Endothelial cell of umbilical vein (primary cell): ENCODE results near the gene LHFPL2. TPM values are rescaled to one million over a fixed set of nuclear protein-coding genes. Genes with fewer than 3 reads are reported as not detected.
A peak's percentile ranks its signal among the peaks of the same experiment; 100 is the strongest.

ENCODE experiments used
- BruUV-seq: library from RNA; stranded (reverse); fragments of 400-500 nt; replicated peaks from 2 replicates; lab custom pipeline; 2021; lab: Mats Ljungman, UMichigan
- CTCF ChIA-PET: fragments of 300-600, 350-600 bp; sonication (Branson Sonifier 250); formaldehyde crosslinking; loops from one replicate; lab custom pipeline; 2021; ENCODE audit warnings: antibody characterized with exemption, inconsistent platforms; lab: Charles Lee
- POLR2A ChIA-PET: fragments of 300-600, 350-600 bp; sonication (Branson Sonifier 250); formaldehyde crosslinking; loops from one replicate; lab custom pipeline; 2021; ENCODE audit warnings: antibody characterized with exemption, inconsistent platforms; lab: Charles Lee
- DNase-seq: peaks from one replicate; pipeline ENCODE4 v3.0.0-alpha.2; 2011; ENCODE audit warnings: low read depth, low spot score
- FAIRE-seq: peaks from 2 replicates; lab custom pipeline; 2011; peaks lifted over from hg19 to GRCh38; lab: Jason Lieb, UNC
- H2AFZ ChIP-seq: 2 replicates; pipeline ENCODE4 v1.6.0; 2012; ENCODE audit warnings: low read depth, low read length, control low read depth, inconsistent platforms
- H3K27ac ChIP-seq: 2 replicates; pipeline ENCODE4 v1.5.1; 2011; ENCODE audit warnings: low read depth, mild to moderate bottlenecking, control low read depth, low read length, moderate library complexity; ENCODE audit not compliant: insufficient read depth
- H3K27me3 ChIP-seq, 2 experiments: 2 replicates each; pipeline versions ENCODE4 v1.6.0 to v1.6.1; 2011; ENCODE audit warnings: low read length in 2 of 2, mixed read lengths in 1 of 2; ENCODE audit not compliant: control insufficient read depth in 2 of 2, insufficient read depth in 2 of 2
- H3K36me3 ChIP-seq, 2 experiments: 2 replicates in 1 of 2; 3 replicates in 1 of 2; pipeline ENCODE4 v1.5.1; 2011; ENCODE audit warnings: low read length in 2 of 2, mild to moderate bottlenecking in 1 of 2, moderate library complexity in 1 of 2; ENCODE audit not compliant: control insufficient read depth in 2 of 2, insufficient read depth in 2 of 2; ENCODE audit errors: extremely low read depth in 1 of 2
- H3K4me1 ChIP-seq: 3 replicates; pipeline ENCODE4 v1.5.1; 2011; ENCODE audit warnings: mild to moderate bottlenecking, low read length; ENCODE audit not compliant: control insufficient read depth, insufficient read depth; ENCODE audit errors: extremely low read depth
- H3K4me2 ChIP-seq: 2 replicates; pipeline ENCODE4 v1.6.1; 2011; ENCODE audit warnings: low read length, control low read depth, mixed read lengths; ENCODE audit not compliant: insufficient read depth
- H3K4me3 ChIP-seq, 3 experiments: fragments of 200-600 bp in 1 of 3; sonication (generic), shearing (Covaris generic) in 1 of 3; replicated peaks in 1 of 3; 2 replicates each; pipeline ENCODE4 v1.5.1; 2011 to 2016; ENCODE audit warnings: control low read depth in 3 of 3, low read length in 3 of 3, mild to moderate bottlenecking in 2 of 3, inconsistent platforms in 1 of 3, low read depth in 1 of 3, moderate library complexity in 1 of 3; ENCODE audit not compliant: insufficient read depth in 1 of 3
- H3K79me2 ChIP-seq: 2 replicates; pipeline ENCODE4 v1.6.0; 2012; ENCODE audit warnings: low read length, inconsistent platforms; ENCODE audit not compliant: control insufficient read depth, insufficient read depth
- H3K9ac ChIP-seq: replicated peaks from 2 replicates; pipeline ENCODE3; 2011; ENCODE audit warnings: low read length, control low read depth; ENCODE audit not compliant: insufficient read depth; ENCODE audit errors: extremely low read depth
- H3K9me1 ChIP-seq: replicated peaks from 3 replicates; pipeline ENCODE4 v1.6.0; 2011; ENCODE audit warnings: mild to moderate bottlenecking, low read length; ENCODE audit not compliant: control insufficient read depth, insufficient read depth; ENCODE audit errors: extremely low read depth
- H3K9me3 ChIP-seq: replicated peaks from 2 replicates; pipeline ENCODE4 v1.5.1; 2012; ENCODE audit warnings: low read length, inconsistent platforms; ENCODE audit not compliant: control insufficient read depth, insufficient read depth
- H4K20me1 ChIP-seq: replicated peaks from 2 replicates; pipeline ENCODE3; 2011; ENCODE audit warnings: mild to moderate bottlenecking, low read length; ENCODE audit not compliant: control insufficient read depth, insufficient read depth; ENCODE audit errors: extremely low read depth
- EZH2 ChIP-seq: IDR thresholded peaks from 2 replicates; pipeline ENCODE4 v1.6.1; 2012; ENCODE audit warnings: borderline replicate concordance, low read depth, mild to moderate bottlenecking, moderate library complexity, low read length, inconsistent platforms; ENCODE audit not compliant: severe bottlenecking
- FOS ChIP-seq: IDR thresholded peaks from 2 replicates; pipeline ENCODE4 v1.6.1; 2011; ENCODE audit warnings: mild to moderate bottlenecking, low read length, moderate library complexity, borderline replicate concordance; ENCODE audit not compliant: insufficient read depth
- GATA2 ChIP-seq: IDR thresholded peaks from 2 replicates; pipeline ENCODE4 v1.7.0; 2011; ENCODE audit warnings: low read depth, mild to moderate bottlenecking, moderate library complexity, mixed read lengths, low read length; ENCODE audit not compliant: insufficient read length, insufficient read depth
- JUN ChIP-seq: IDR thresholded peaks from 2 replicates; pipeline ENCODE4 v1.6.1; 2011; ENCODE audit warnings: borderline replicate concordance, low read depth; ENCODE audit not compliant: insufficient read length, insufficient read depth
- MYC ChIP-seq: IDR thresholded peaks from one replicate; pipeline ENCODE4 v1.6.1; 2011; ENCODE audit warnings: mild to moderate bottlenecking, low read depth, low read length
- POLR2A ChIP-seq: IDR thresholded peaks from 2 replicates; pipeline ENCODE4 v1.6.1; 2012; ENCODE audit warnings: low read depth, mild to moderate bottlenecking, control low read depth, low read length
- POLR2AphosphoS5 ChIP-seq: IDR thresholded peaks from 2 replicates; pipeline ENCODE4 v1.6.1; 2012; ENCODE audit warnings: low read depth, mild to moderate bottlenecking, control low read depth, low read length, moderate library complexity; ENCODE audit not compliant: insufficient read depth
- dilution Hi-C: fragments of 300-500 bp; cut with MboI; formaldehyde crosslinking; loops from one replicate; pipeline ENCODE4 v1.15.0; 2019; ENCODE audit warnings: low sequenced_read_pairs; ENCODE audit not compliant: extremely low pct_ligation_motif_present
- intact Hi-C: fragments of 100-400 bp; cut with micrococcal nuclease; formaldehyde crosslinking; loops from one replicate; pipeline ENCODE4 v1.10.0; 2022
- polyA plus RNA-seq, 4 experiments: library from polyadenylated mRNA; depleted of rRNA in 3 of 4; stranded (reverse) in 3 of 4; unstranded in 1 of 4; fragments of >200 nt; gene quantifications; 2 replicates each; pipeline versions ENCODE4 v1.2.1 to v1.2.3, GENCODE V29; 2011 to 2012; ENCODE audit warnings: missing spikeins in 1 of 4
- total RNA-seq: library from RNA; stranded (reverse); gene quantifications from 2 replicates; pipeline ENCODE4 v1.2.3, GENCODE V29; 2021
- TF ChIP-seq, protein P1 (sequence below): IDR thresholded peaks from 2 replicates; pipeline ENCODE4 v1.6.1; 2011; ENCODE audit not compliant: insufficient read depth, insufficient read length
- TF ChIP-seq, protein P2 (sequence below), 2 donors: IDR thresholded peaks; 1 replicate in 1 of 2; 2 replicates in 1 of 2; pipeline ENCODE4 v1.5.1; 2011; ENCODE audit warnings: low read length in 2 of 2, mild to moderate bottlenecking in 2 of 2, moderate library complexity in 2 of 2, control low read depth in 1 of 2, inconsistent platforms in 1 of 2, low read depth in 1 of 2; ENCODE audit not compliant: insufficient read depth in 1 of 2; ENCODE audit errors: extremely low read depth in 1 of 2

The LHFPL2 gene
- total and polyA plus RNA-seq, 2 donors (not counting 3 experiments of a cell fraction or from before 2014, with no cell fraction given), result 9.6 to 36.3 TPM

DNA sequence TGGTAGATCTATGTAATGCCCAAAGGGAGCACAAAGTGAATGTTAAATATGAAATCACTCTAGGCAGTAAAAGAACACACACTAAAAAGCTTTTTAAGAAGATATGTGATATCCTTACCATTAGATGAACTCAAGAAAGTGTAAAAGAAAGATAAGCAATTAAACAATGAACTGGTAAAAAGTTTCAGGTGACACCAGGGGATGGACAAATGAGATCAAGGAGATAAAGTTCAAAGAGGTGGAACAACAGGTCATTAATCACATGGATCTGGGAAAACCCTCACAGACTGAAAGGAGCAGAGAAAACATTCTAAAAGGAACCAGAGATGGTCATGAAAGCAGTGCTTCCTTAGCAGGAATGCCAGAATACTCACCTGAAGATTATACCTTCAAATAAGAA, 40.7 kb downstream of the LHFPL2 start:
- Histone ChIP-seq H3K9me1 (no peaks in the 10 kb centered on the region), H3K9ac (no peak overlapping the region), H3K79me2 (no peaks in the 10 kb centered on the region), H3K4me3 (no peak overlapping the region), H3K27ac (no peak overlapping the region), H3K36me3 (peaks cover 0 to 5% of the 10 kb centered on the region in 2 experiments), H3K4me2 (no peak overlapping the region), H3K27me3 (no peaks in the 10 kb centered on the region), H3K4me1 (no peaks in the 10 kb centered on the region), H3K9me3 (no peaks in the 10 kb centered on the region), H2AFZ (no peak overlapping the region), H4K20me1 (no peaks in the 10 kb centered on the region)
- no TSS peak for BruUV-seq
- ChIA-PET POLR2A (no interaction called here), CTCF (interaction anchor here (1.0 kb wide), 1 partner anchor 41 kb away, joined by 3 read pairs; no protein-coding TSS in a partner anchor)
- TF ChIP-seq, protein P1, sequence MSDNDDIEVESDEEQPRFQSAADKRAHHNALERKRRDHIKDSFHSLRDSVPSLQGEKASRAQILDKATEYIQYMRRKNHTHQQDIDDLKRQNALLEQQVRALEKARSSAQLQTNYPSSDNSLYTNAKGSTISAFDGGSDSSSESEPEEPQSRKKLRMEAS, result no peak
- TF ChIP-seq POLR2AphosphoS5 (no peak), GATA2 (no peak), MYC (no peak)
- intact Hi-C loops, result no loop called here
- FAIRE-seq (no peak), DNase-seq (no peak)
- dilution Hi-C loops, result no loop called here

- CTCF ChIA-PET, result interaction anchor here (1.2 kb wide), 1 partner anchor 10 kb away, joined by 3 read pairs; no protein-coding TSS in a partner anchor
- POLR2A ChIA-PET, result no interaction called here
- Histone ChIP-seq H3K36me3 (peaks cover 0 to 5% of the 10 kb centered on the region in 2 experiments), H3K9ac (no peak overlapping the region), H3K4me3 (no peak overlapping the region), H3K79me2 (no peaks in the 10 kb centered on the region), H2AFZ (no peak overlapping the region), H3K4me1 (peaks cover 12% of the 10 kb centered on the region), H3K9me1 (no peaks in the 10 kb centered on the region), H3K4me2 (no peak overlapping the region), H4K20me1 (no peaks in the 10 kb centered on the region), H3K27ac (no peak overlapping the region), H3K27me3 (no peaks in the 10 kb centered on the region), H3K9me3 (no peaks in the 10 kb centered on the region)
- FAIRE-seq (peak; percentile 33), DNase-seq (no peak)
- TF ChIP-seq, protein P1, result no peak
- no peak for TF ChIP-seq FOS
- no peak for TF ChIP-seq JUN
- no peak for TF ChIP-seq POLR2A
- TF ChIP-seq POLR2AphosphoS5, result no peak
- TF ChIP-seq, protein P2, sequence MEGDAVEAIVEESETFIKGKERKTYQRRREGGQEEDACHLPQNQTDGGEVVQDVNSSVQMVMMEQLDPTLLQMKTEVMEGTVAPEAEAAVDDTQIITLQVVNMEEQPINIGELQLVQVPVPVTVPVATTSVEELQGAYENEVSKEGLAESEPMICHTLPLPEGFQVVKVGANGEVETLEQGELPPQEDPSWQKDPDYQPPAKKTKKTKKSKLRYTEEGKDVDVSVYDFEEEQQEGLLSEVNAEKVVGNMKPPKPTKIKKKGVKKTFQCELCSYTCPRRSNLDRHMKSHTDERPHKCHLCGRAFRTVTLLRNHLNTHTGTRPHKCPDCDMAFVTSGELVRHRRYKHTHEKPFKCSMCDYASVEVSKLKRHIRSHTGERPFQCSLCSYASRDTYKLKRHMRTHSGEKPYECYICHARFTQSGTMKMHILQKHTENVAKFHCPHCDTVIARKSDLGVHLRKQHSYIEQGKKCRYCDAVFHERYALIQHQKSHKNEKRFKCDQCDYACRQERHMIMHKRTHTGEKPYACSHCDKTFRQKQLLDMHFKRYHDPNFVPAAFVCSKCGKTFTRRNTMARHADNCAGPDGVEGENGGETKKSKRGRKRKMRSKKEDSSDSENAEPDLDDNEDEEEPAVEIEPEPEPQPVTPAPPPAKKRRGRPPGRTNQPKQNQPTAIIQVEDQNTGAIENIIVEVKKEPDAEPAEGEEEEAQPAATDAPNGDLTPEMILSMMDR (IDR thresholded peaks at IDR 0.05; ENCODE audit: extremely low read depth in 1 of 2, insufficient read depth in 1 of 2, low read depth in 1 of 2, low read length in 2 of 2), result no peak
- TF ChIP-seq EZH2, result no peak
- no peak for TF ChIP-seq MYC
- no peak for TF ChIP-seq GATA2
- BruUV-seq, result no TSS peak
- intact Hi-C loops (no loop called here), dilution Hi-C loops (no loop called here)
These were observed 42.3 kb downstream of the LHFPL2 start for GRCh38 chr5:78606241-78606640.
